Neural cell (in vitro differentiated cells): ENCODE data around the gene CHCHD1. TPM values are rescaled to one million over a fixed set of nuclear protein-coding genes. Genes with fewer than 3 reads are reported as not detected.

ENCODE experiments used
- H2AFZ ChIP-seq: fragments of 200-600, 300-800 bp; sonication (generic), shearing (Covaris generic); 2 replicates; pipeline ENCODE4 v1.6.0; 2014; ENCODE audit warnings: low read depth, mild to moderate bottlenecking, antibody characterized with exemption, low read length, moderate library complexity
- H3F3A ChIP-seq: fragments of 200-600 bp; shearing (Covaris generic); 2 replicates; pipeline ENCODE4 v1.6.1; 2016; ENCODE audit warnings: mild to moderate bottlenecking, moderate library complexity, mixed read lengths, antibody characterized with exemption, low read length; ENCODE audit not compliant: insufficient read depth, poor library complexity, severe bottlenecking
- H3K27ac ChIP-seq: fragments of 200-600, 300-800 bp; sonication (generic), shearing (Covaris generic); 2 replicates; pipeline ENCODE4 v1.5.1; 2014; ENCODE audit warnings: mild to moderate bottlenecking, low read length, moderate library complexity
- H3K27me3 ChIP-seq: fragments of 300-800, 200-600 bp; sonication (generic), shearing (Covaris generic); 2 replicates; pipeline ENCODE4 v1.6.0; 2014; ENCODE audit warnings: mild to moderate bottlenecking, low read depth, low read length, moderate library complexity; ENCODE audit not compliant: insufficient read depth
- H3K36me3 ChIP-seq: fragments of 300-800, 200-600 bp; sonication (generic), shearing (Covaris generic); 2 replicates; pipeline ENCODE4 v1.5.1; 2014; ENCODE audit warnings: mild to moderate bottlenecking, antibody characterized with exemption, low read length, moderate library complexity; ENCODE audit not compliant: insufficient read depth
- H3K4me2 ChIP-seq: fragments of 300-800, 200-600 bp; sonication (generic), shearing (Covaris generic); 2 replicates; pipeline ENCODE4 v1.6.0; 2014; ENCODE audit warnings: mild to moderate bottlenecking, low read length
- H3K4me3 ChIP-seq: fragments of 300-800, 200-600 bp; sonication (generic), shearing (Covaris generic); 2 replicates; pipeline ENCODE4 v1.5.1; 2014; ENCODE audit warnings: mild to moderate bottlenecking, low read length, moderate library complexity
- H3K79me2 ChIP-seq: fragments of 200-600 bp; shearing (Covaris generic); replicated peaks from 2 replicates; pipeline ENCODE4 v1.6.0; 2014; ENCODE audit warnings: mild to moderate bottlenecking, low read length, moderate library complexity; ENCODE audit not compliant: insufficient read depth
- H3K9ac ChIP-seq: fragments of 300-800, 200-600 bp; sonication (generic), shearing (Covaris generic); 2 replicates; pipeline ENCODE4 v1.6.1; 2016; ENCODE audit warnings: mild to moderate bottlenecking, low read length, mixed read lengths
- H3K9me2 ChIP-seq: fragments of 200-600 bp; shearing (Covaris generic); 2 replicates; pipeline ENCODE4 v1.6.1; 2016; ENCODE audit warnings: mild to moderate bottlenecking, low read length, mixed read lengths; ENCODE audit not compliant: insufficient read depth
- H3K9me3 ChIP-seq: fragments of 200-600, 300-800 bp; sonication (generic), shearing (Covaris generic); 2 replicates; pipeline ENCODE4 v1.6.1; 2016; ENCODE audit warnings: mild to moderate bottlenecking, mixed run types, low read length, moderate library complexity, mixed read lengths
- H4K20me1 ChIP-seq: fragments of 200-600 bp; shearing (Covaris generic); 2 replicates; pipeline ENCODE4 v1.6.1; 2016; ENCODE audit warnings: mild to moderate bottlenecking, mixed run types; ENCODE audit not compliant: insufficient read depth
- EP300 ChIP-seq: fragments of 450-650 bp; conservative IDR thresholded peaks from 2 replicates; pipeline ENCODE4 v1.6.1; 2014; ENCODE audit warnings: antibody characterized with exemption, mild to moderate bottlenecking, moderate library complexity; ENCODE audit not compliant: poor library complexity, severe bottlenecking
- EZH2 ChIP-seq: fragments of 200-600, 300-800 bp; shearing (Covaris generic), sonication (generic); IDR thresholded peaks from 2 replicates; pipeline ENCODE4 v1.6.1; 2014; ENCODE audit warnings: antibody characterized with exemption, low read length, borderline replicate concordance, mild to moderate bottlenecking; ENCODE audit not compliant: insufficient read depth, poor library complexity, severe bottlenecking
- MXI1 ChIP-seq: fragments of 450-650 bp; conservative IDR thresholded peaks from 2 replicates; pipeline ENCODE4 v1.6.1; 2014; ENCODE audit warnings: antibody characterized with exemption, mild to moderate bottlenecking; ENCODE audit not compliant: poor library complexity, severe bottlenecking
- POLR2AphosphoS5 ChIP-seq: IDR thresholded peaks from 2 replicates; pipeline ENCODE4 v1.6.1; 2012
- RAD21 ChIP-seq: fragments of 450-650 bp; conservative IDR thresholded peaks from 2 replicates; pipeline ENCODE4 v1.6.1; 2014; ENCODE audit warnings: antibody characterized with exemption, mild to moderate bottlenecking, moderate library complexity
- SMC3 ChIP-seq: fragments of 450-650 bp; conservative IDR thresholded peaks from 2 replicates; pipeline ENCODE4 v1.6.1; 2014; ENCODE audit warnings: antibody characterized with exemption, mild to moderate bottlenecking, moderate library complexity; ENCODE audit not compliant: poor library complexity
- TAF1 ChIP-seq: IDR thresholded peaks from 2 replicates; pipeline ENCODE4 v1.6.1; 2012; ENCODE audit warnings: low read depth
- polyA plus RNA-seq: library from polyadenylated mRNA; depleted of rRNA; stranded (reverse); fragments of >200 nt; gene quantifications from 2 replicates; pipeline ENCODE4 v1.2.3, GENCODE V29; 2014
- TF ChIP-seq, protein P1 (sequence below): IDR thresholded peaks from 2 replicates; pipeline ENCODE4 v1.6.1; 2012; ENCODE audit warnings: borderline replicate concordance
- TF ChIP-seq, protein P2 (sequence below): fragments of 450-650 bp; IDR thresholded peaks from 2 replicates; pipeline ENCODE4 v1.5.1; 2014; ENCODE audit warnings: antibody characterized with exemption, mild to moderate bottlenecking, moderate library complexity; ENCODE audit not compliant: poor library complexity, severe bottlenecking

CHCHD1 gene
- polyA plus RNA-seq, 1 donor from 2014 or later: 82.5 TPM

DNA sequence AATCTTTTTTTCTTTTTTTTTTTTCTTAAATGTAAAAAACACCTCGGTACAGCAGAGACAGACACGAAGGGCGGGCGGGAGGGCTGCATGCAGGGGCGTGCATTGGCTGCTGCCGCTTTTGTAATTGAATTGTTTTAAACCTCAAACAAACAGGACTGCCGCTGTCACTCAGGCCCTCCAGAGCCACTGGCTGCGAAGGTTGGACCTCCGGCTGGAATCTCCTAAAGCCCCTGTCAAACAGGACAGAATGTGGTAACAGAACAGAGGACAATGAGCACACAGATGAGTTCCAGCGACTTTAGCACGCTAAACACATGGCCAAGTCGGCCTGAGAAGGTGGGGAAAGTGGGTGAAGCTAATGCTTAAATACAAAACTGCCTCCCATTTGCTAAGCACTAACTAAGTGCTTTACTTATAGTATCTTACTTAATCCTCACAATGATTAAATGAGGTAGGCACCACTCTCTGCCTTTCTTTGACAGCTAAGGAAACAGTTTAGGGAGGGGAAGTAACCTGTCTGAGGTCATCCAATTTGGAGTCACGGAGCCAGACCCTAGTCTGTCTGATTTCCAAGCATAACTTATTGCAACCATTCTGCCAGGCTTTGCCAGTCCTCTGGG is 32.5 kb downstream of the CHCHD1 start:
- H3K4me3 ChIP-seq: no peak overlapping the region
- peaks cover 7% of the 10 kb centered on the region for H3K79me2 ChIP-seq
- TF ChIP-seq EP300 (no peak), TAF1 (no peak), MXI1 (no peak), POLR2AphosphoS5 (no peak), RAD21 (no peak)
- TF ChIP-seq, protein P1, sequence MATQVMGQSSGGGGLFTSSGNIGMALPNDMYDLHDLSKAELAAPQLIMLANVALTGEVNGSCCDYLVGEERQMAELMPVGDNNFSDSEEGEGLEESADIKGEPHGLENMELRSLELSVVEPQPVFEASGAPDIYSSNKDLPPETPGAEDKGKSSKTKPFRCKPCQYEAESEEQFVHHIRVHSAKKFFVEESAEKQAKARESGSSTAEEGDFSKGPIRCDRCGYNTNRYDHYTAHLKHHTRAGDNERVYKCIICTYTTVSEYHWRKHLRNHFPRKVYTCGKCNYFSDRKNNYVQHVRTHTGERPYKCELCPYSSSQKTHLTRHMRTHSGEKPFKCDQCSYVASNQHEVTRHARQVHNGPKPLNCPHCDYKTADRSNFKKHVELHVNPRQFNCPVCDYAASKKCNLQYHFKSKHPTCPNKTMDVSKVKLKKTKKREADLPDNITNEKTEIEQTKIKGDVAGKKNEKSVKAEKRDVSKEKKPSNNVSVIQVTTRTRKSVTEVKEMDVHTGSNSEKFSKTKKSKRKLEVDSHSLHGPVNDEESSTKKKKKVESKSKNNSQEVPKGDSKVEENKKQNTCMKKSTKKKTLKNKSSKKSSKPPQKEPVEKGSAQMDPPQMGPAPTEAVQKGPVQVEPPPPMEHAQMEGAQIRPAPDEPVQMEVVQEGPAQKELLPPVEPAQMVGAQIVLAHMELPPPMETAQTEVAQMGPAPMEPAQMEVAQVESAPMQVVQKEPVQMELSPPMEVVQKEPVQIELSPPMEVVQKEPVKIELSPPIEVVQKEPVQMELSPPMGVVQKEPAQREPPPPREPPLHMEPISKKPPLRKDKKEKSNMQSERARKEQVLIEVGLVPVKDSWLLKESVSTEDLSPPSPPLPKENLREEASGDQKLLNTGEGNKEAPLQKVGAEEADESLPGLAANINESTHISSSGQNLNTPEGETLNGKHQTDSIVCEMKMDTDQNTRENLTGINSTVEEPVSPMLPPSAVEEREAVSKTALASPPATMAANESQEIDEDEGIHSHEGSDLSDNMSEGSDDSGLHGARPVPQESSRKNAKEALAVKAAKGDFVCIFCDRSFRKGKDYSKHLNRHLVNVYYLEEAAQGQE: no peak
- no peaks in the 10 kb centered on the region for H3K9me3 ChIP-seq
- no peaks in the 10 kb centered on the region for H3K27me3 ChIP-seq
- no peak overlapping the region for H2AFZ ChIP-seq
- H3K9ac ChIP-seq: no peak overlapping the region
- no peaks in the 10 kb centered on the region for H3F3A ChIP-seq
- no peak overlapping the region for H3K4me2 ChIP-seq
- no peaks in the 10 kb centered on the region for H3K36me3 ChIP-seq
- H3K27ac ChIP-seq: no peak overlapping the region
- no peaks in the 10 kb centered on the region for H3K9me2 ChIP-seq
- no peaks in the 10 kb centered on the region for H4K20me1 ChIP-seq

DNA sequence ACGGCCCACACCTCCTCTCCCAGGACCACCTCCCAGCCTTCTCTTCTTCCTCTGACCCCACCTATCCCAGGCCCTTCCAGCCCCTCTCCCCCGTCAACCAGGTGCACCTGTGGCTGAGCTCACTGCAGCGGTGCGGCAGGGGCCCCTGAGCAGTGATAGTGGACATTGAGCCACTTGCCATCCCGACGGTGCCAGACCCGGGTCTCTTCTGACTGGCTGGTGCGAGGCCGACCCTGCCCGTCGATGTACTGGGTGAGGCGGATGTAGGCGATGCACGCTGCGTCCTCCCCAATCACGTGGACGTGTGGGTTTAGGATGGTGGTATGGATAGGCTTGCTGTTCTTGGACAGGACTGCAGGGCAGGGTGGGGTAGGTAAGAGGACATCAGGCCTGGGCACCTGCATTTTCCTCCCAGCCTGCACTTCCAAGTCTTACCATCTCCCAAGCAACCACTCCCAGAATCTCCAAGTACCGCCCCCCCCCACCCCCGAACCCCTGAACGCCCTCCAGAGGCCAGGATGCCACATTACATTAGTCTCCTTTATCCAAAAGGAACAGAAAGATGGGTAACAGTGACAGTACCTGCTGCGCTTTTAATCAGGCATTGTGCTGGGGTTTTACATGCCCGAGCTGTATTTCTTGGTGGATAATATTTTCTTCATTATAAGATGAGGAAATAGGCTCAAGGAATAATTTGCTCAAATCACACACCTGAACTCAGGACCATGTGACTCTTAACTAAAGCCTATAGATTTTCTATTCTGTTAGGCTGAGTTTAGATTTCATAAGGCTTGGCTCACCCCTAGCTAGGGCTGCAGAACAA is 33.3 kb downstream of the CHCHD1 start:
- Histone ChIP-seq H2AFZ (no peak overlapping the region), H3K27me3 (no peaks in the 10 kb centered on the region), H3K9ac (no peak overlapping the region), H3K36me3 (no peaks in the 10 kb centered on the region), H3K4me2 (no peak overlapping the region), H3K9me3 (no peaks in the 10 kb centered on the region), H3K79me2 (peaks cover 7% of the 10 kb centered on the region), H3K9me2 (no peaks in the 10 kb centered on the region), H4K20me1 (no peaks in the 10 kb centered on the region), H3K27ac (no peak overlapping the region), H3F3A (no peaks in the 10 kb centered on the region), H3K4me3 (no peak overlapping the region)
- no peak for TF ChIP-seq MXI1
- TF ChIP-seq EZH2: no peak
- TF ChIP-seq TAF1: no peak
- TF ChIP-seq, protein P2, sequence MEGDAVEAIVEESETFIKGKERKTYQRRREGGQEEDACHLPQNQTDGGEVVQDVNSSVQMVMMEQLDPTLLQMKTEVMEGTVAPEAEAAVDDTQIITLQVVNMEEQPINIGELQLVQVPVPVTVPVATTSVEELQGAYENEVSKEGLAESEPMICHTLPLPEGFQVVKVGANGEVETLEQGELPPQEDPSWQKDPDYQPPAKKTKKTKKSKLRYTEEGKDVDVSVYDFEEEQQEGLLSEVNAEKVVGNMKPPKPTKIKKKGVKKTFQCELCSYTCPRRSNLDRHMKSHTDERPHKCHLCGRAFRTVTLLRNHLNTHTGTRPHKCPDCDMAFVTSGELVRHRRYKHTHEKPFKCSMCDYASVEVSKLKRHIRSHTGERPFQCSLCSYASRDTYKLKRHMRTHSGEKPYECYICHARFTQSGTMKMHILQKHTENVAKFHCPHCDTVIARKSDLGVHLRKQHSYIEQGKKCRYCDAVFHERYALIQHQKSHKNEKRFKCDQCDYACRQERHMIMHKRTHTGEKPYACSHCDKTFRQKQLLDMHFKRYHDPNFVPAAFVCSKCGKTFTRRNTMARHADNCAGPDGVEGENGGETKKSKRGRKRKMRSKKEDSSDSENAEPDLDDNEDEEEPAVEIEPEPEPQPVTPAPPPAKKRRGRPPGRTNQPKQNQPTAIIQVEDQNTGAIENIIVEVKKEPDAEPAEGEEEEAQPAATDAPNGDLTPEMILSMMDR: no peak
- no peak for TF ChIP-seq EP300
- TF ChIP-seq RAD21: no peak
- TF ChIP-seq, protein P1: no peak
- TF ChIP-seq SMC3: no peak
- no peak for TF ChIP-seq POLR2AphosphoS5
